Islet of Langerhans (tissue), 1 donor: ENCODE measurements around the gene PPIF.

ENCODE experiments used
- FAIRE-seq: peaks from one replicate; lab custom pipeline; 2011; peaks lifted over from hg19 to GRCh38; lab: Jason Lieb, UNC

PPIF gene

GRCh38 chr10:79387974-79388850 is 40.9 kb downstream of the PPIF start:
- no peak for FAIRE-seq

- FAIRE-seq, result no peak
These were observed 42.8 kb downstream of the PPIF start for GRCh38 chr10:79390057-79390456.

- no peak for FAIRE-seq
These were observed 43.4 kb downstream of the PPIF start for GRCh38 chr10:79390551-79391229.

- FAIRE-seq, result no peak
These were observed 44.2 kb downstream of the PPIF start for GRCh38 chr10:79391231-79392019.

GRCh38 chr10:79392020-79392398 is 44.7 kb downstream of the PPIF start:
- no peak for FAIRE-seq

GRCh38 chr10:79392506-79393176 is 45.4 kb downstream of the PPIF start:
- FAIRE-seq, result no peak

GRCh38 chr10:79393221-79393923 is 46.1 kb downstream of the PPIF start:
- no peak for FAIRE-seq

GRCh38 chr10:79393924-79394610 is 46.8 kb downstream of the PPIF start:
- no peak for FAIRE-seq

GRCh38 chr10:79394664-79395063 is 47.4 kb downstream of the PPIF start:
- no peak for FAIRE-seq

GRCh38 chr10:79396520-79396919 is 49.3 kb downstream of the PPIF start:
- no peak for FAIRE-seq

- FAIRE-seq, result no peak
These were observed 49.8 kb downstream of the PPIF start for GRCh38 chr10:79397051-79397450.

- FAIRE-seq, result no peak
These were observed 50.5 kb downstream of the PPIF start for GRCh38 chr10:79397575-79398303.

- FAIRE-seq, result no peak
These were observed 51.4 kb downstream of the PPIF start for GRCh38 chr10:79398642-79399041.

- no peak for FAIRE-seq
These were observed 52.1 kb downstream of the PPIF start for GRCh38 chr10:79399223-79399831.

GRCh38 chr10:79400146-79401004 is 53.1 kb downstream of the PPIF start:
- no peak for FAIRE-seq

GRCh38 chr10:79401015-79401921 is 54.0 kb downstream of the PPIF start:
- FAIRE-seq, result no peak

- FAIRE-seq, result no peak
These were observed 55.3 kb downstream of the PPIF start for GRCh38 chr10:79402625-79402946.

- FAIRE-seq, result no peak
These were observed 55.7 kb downstream of the PPIF start for GRCh38 chr10:79402951-79403350.
